H1 (cell line): ENCODE measurements around the gene MAP2K2. TPM values are rescaled to one million over a fixed set of nuclear protein-coding genes. Genes with fewer than 3 reads are reported as not detected.

Experiments
- CTCF ChIP-seq, 3 experiments: IDR thresholded peaks; 1 replicate in 2 of 3; 2 replicates in 1 of 3; pipeline versions ENCODE4 v1.5.1 to v1.6.1; 2011; ENCODE audit warnings: low read length in 3 of 3, mild to moderate bottlenecking in 3 of 3, inconsistent platforms in 2 of 3, low read depth in 1 of 3, moderate library complexity in 1 of 3; ENCODE audit not compliant: insufficient read depth in 1 of 3; ENCODE audit errors: control extremely low read depth in 1 of 3
- POLR2A ChIP-seq, 2 experiments: IDR thresholded peaks; 1 replicate in 1 of 2; 2 replicates in 1 of 2; pipeline ENCODE4 v1.6.1; 2011; ENCODE audit warnings: low read depth in 2 of 2, low read length in 2 of 2, mild to moderate bottlenecking in 2 of 2; ENCODE audit errors: control extremely low read depth in 1 of 2
- polyA plus RNA-seq, 7 experiments: library from polyadenylated mRNA; depleted of rRNA in 3 of 7; stranded (reverse) in 5 of 7; unstranded in 2 of 7; fragments of >200 nt in 5 of 7; fragments of 200-250 nt in 2 of 7; gene quantifications; 1 replicate in 5 of 7; 2 replicates in 1 of 7; 4 replicates in 1 of 7; pipeline versions ENCODE4 v1.2.1 to v1.2.3, GENCODE V29; 2011 to 2013; ENCODE audit warnings: missing spikeins in 2 of 7, mixed read lengths in 2 of 7
- total RNA-seq: library from RNA; stranded (reverse); fragmentation: NEBNext Ultra II Directional; extraction: Animal tissue kit (Norgen Biotek cat#: 25700); gene quantifications from 2 replicates; pipeline ENCODE4 v1.2.1, GENCODE V29; 2021

The MAP2K2 gene
- total and polyA plus RNA-seq, 2 of the 8 experiments (the other 6 are each of a cell fraction or from before 2014, with no cell fraction given) = 111 to 162 TPM

- TF ChIP-seq POLR2A (IDR thresholded peaks at IDR 0.05; ENCODE audit: control extremely low read depth in 1 of 2, low read depth in 2 of 2, low read length in 2 of 2) (no peak), CTCF (IDR thresholded peaks at IDR 0.05; ENCODE audit: control extremely low read depth in 1 of 3, insufficient read depth in 1 of 3, low read depth in 1 of 3, low read length in 3 of 3) (no peak)
These were observed 71.6 kb downstream of the MAP2K2 start (continued) for GRCh38 chr19:4052114-4052992.
